ENCODE data around the gene DDX41.
"Not testable (repeated sequence)": the region's sequence is repeated elsewhere in the genome, so short reads cannot be mapped to it uniquely, and the experiment has no call there.

Gene DDX41

GRCh38 chr5:177498013-177498787, 18.6 kb downstream of the DDX41 start:
- FAIRE-seq = no peak
- no peak for DNase-seq (ENCODE audit: low spot score)

- DNase-seq (ENCODE audit: low spot score) (peak; percentile 95), FAIRE-seq (peak; percentile 82)
Measured at GRCh38 chr5:177497292-177498012, 19.3 kb downstream of the DDX41 start, which contains the start of gene PDLIM7. Gene PDLIM7, minus strand, starts transcription at chr5:177497604. Its CDS starts 1,092 bp downstream, at chr5:177496512.

GRCh38 chr5:177496727-177497291, 20.0 kb downstream of the DDX41 start:
- peak; percentile 94 for DNase-seq (ENCODE audit: low spot score)
- FAIRE-seq = no peak

GRCh38 chr5:177496070-177496726, 20.6 kb downstream of the DDX41 start:
- DNase-seq (ENCODE audit: low spot score) = peak; percentile 73
- FAIRE-seq = no peak

GRCh38 chr5:177495243-177496060, 21.3 kb downstream of the DDX41 start:
- FAIRE-seq (peak; percentile 72), DNase-seq (ENCODE audit: low spot score) (peak; percentile 94)

- DNase-seq (ENCODE audit: low spot score) (peak; percentile 97), FAIRE-seq (peak; percentile 67)
Measured at GRCh38 chr5:177494346-177495195, 22.2 kb downstream of the DDX41 start.

- DNase-seq (ENCODE audit: low spot score) (no peak), FAIRE-seq (no peak)
Measured at GRCh38 chr5:177493795-177494345, 22.9 kb downstream of the DDX41 start.

GRCh38 chr5:177492841-177493240, 23.9 kb downstream of the DDX41 start:
- FAIRE-seq = no peak
- no peak for DNase-seq (ENCODE audit: low spot score)

- no peak for DNase-seq (ENCODE audit: low spot score)
- FAIRE-seq = no peak
Measured at GRCh38 chr5:177491983-177492746, 24.6 kb downstream of the DDX41 start.

GRCh38 chr5:177491429-177491945, 25.3 kb downstream of the DDX41 start:
- DNase-seq (ENCODE audit: low spot score) (no peak), FAIRE-seq (no peak)

GRCh38 chr5:177490992-177491391, 25.8 kb downstream of the DDX41 start:
- DNase-seq (ENCODE audit: low spot score) (no peak), FAIRE-seq (no peak)

GRCh38 chr5:177490311-177490991, 26.3 kb downstream of the DDX41 start:
- FAIRE-seq (no peak), DNase-seq (ENCODE audit: low spot score) (no peak)

GRCh38 chr5:177489119-177489716, 27.5 kb downstream of the DDX41 start:
- DNase-seq (ENCODE audit: low spot score) (no peak), FAIRE-seq (no peak)

- FAIRE-seq = no peak
Measured at GRCh38 chr5:177487975-177488374, 28.8 kb downstream of the DDX41 start.

GRCh38 chr5:177487144-177487543, 29.6 kb downstream of the DDX41 start:
- DNase-seq (ENCODE audit: low spot score) (no peak), FAIRE-seq (no peak)

More at GRCh38 chr5:177487975-177488374, 28.8 kb downstream of the DDX41 start:
- no peak for DNase-seq (ENCODE audit: low spot score)

GRCh38 chr5:177486256-177486655, 30.5 kb downstream of the DDX41 start:
- DNase-seq (ENCODE audit: low spot score) (no peak), FAIRE-seq (no peak)

- DNase-seq (ENCODE audit: low spot score); FAIRE-seq: not testable (repeated sequence)
Measured at GRCh38 chr5:177485753-177486152, 31.0 kb downstream of the DDX41 start.

Data from RCC 7860 (cell line).